Endodermal cell (in vitro differentiated cells): ENCODE measurements around the gene ANO9. TPM values are rescaled to one million over a fixed set of nuclear protein-coding genes. Genes with fewer than 3 reads are reported as not detected.

Source experiments
- DNase-seq: peaks from one replicate; pipeline ENCODE4 v3.0.0-alpha.2; 2017
- H3K27ac ChIP-seq: 2 replicates; pipeline ENCODE4 v1.5.1; 2013; ENCODE audit warnings: mild to moderate bottlenecking, low read depth, low read length, moderate library complexity
- H3K27me3 ChIP-seq: 2 replicates; pipeline ENCODE4 v1.6.1; 2013; ENCODE audit warnings: mild to moderate bottlenecking, low read length, moderate library complexity; ENCODE audit not compliant: insufficient read depth, control insufficient read depth, poor library complexity, severe bottlenecking
- H3K36me3 ChIP-seq: 2 replicates; pipeline ENCODE4 v1.7.0; 2013; ENCODE audit warnings: mild to moderate bottlenecking, low read length, moderate library complexity; ENCODE audit not compliant: control insufficient read depth, insufficient read depth
- H3K4me1 ChIP-seq: one replicate; pipeline ENCODE4 v1.7.0; 2013; ENCODE audit warnings: low read length; ENCODE audit not compliant: control insufficient read depth, insufficient read depth
- H3K4me3 ChIP-seq: 2 replicates; pipeline ENCODE4 v1.5.1; 2013; ENCODE audit warnings: mild to moderate bottlenecking, low read length, moderate library complexity
- H3K9ac ChIP-seq: 2 replicates; pipeline ENCODE4 v1.6.1; 2013; ENCODE audit warnings: mild to moderate bottlenecking, low read length, moderate library complexity; ENCODE audit not compliant: poor library complexity, severe bottlenecking; ENCODE audit errors: extremely low read depth
- H3K9me3 ChIP-seq: 2 replicates; pipeline ENCODE4 v1.6.1; 2013; ENCODE audit warnings: mild to moderate bottlenecking, low read length, moderate library complexity; ENCODE audit not compliant: control insufficient read depth
- H3K27ac Mint-ChIP-seq: 2 replicates; pipeline ENCODE4 v1.8.0; 2020; ENCODE audit warnings: mixed read lengths
- H3K27me3 Mint-ChIP-seq: 2 replicates; pipeline ENCODE4 v1.8.0; 2021; ENCODE audit warnings: mild to moderate bottlenecking, mixed read lengths; ENCODE audit not compliant: insufficient read depth
- H3K36me3 Mint-ChIP-seq: 2 replicates; pipeline ENCODE4 v1.8.0; 2020; ENCODE audit warnings: low read depth, mixed read lengths
- H3K4me1 Mint-ChIP-seq: 2 replicates; pipeline ENCODE4 v1.8.0; 2020; ENCODE audit warnings: mixed read lengths
- H3K4me3 Mint-ChIP-seq: 2 replicates; pipeline ENCODE4 v1.8.0; 2020; ENCODE audit warnings: mild to moderate bottlenecking, moderate library complexity, mixed read lengths
- H3K9me3 Mint-ChIP-seq: 2 replicates; pipeline ENCODE4 v1.8.0; 2020; ENCODE audit warnings: mild to moderate bottlenecking, mixed read lengths
- WGBS, 2 experiments: methylation state at CpG; one replicate each; pipeline versions ENCODE4 v1.1.5 to v1.1.7; 2013; ENCODE audit warnings: missing lambda C conversion rate in 2 of 2, mixed read lengths in 1 of 2; ENCODE audit not compliant: insufficient coverage in 1 of 2, insufficient read length in 1 of 2; 5-methylcytosine and 5-hydroxymethylcytosine counted together
- total RNA-seq, 2 donors: library from RNA; stranded (reverse); fragmentation: NEBNext Ultra II Directional in 1 of 2; extraction: Animal tissue kit (Norgen Biotek cat#: 25700) in 1 of 2; gene quantifications; 2 replicates in 1 of 2; 3 replicates in 1 of 2; pipeline ENCODE4 v1.2.1, GENCODE V29; 2021
- TF ChIP-seq, protein P1 (sequence below): fragments of 200-600 bp; sonication (generic); conservative IDR thresholded peaks from 2 replicates; pipeline ENCODE4 v1.5.0; 2021; ENCODE audit warnings: antibody characterized with exemption, mild to moderate bottlenecking

Gene ANO9
- total RNA-seq, 2 donors from 2014 or later: 16.8 to 17.8 TPM

DNA sequence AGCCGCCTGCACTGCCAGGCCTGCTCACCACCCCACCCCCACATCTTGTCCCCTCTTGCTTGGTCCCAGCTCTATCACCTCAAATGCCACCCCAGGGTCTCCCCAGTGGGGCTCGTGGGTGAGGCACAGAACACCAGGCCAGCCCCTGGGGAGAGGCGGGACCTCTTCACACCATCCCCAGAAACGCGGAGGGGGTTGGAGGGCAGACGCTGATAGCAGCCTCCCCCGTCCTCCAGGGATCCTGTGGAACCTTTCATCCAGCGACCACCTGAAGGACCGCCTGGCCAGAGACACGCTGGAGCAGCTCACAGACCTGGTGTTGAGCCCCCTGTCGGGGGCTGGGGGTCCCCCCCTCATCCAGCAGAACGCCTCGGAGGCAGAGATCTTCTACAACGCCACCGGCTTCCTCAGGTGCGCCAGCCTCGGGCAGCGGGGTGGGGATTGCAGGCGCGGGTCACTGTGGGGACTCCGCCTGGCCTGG is 42.0 kb downstream of the ANO9 start:
- Histone ChIP-seq H3K36me3 (no peaks in the 10 kb centered on the region), H3K4me3 (no peak overlapping the region), H3K27ac (no peak overlapping the region), H3K27me3 (no peaks in the 10 kb centered on the region), H3K4me1 (no peaks in the 10 kb centered on the region), H3K9ac (no peak overlapping the region), H3K9me3 (no peaks in the 10 kb centered on the region)
- TF ChIP-seq, protein P1, sequence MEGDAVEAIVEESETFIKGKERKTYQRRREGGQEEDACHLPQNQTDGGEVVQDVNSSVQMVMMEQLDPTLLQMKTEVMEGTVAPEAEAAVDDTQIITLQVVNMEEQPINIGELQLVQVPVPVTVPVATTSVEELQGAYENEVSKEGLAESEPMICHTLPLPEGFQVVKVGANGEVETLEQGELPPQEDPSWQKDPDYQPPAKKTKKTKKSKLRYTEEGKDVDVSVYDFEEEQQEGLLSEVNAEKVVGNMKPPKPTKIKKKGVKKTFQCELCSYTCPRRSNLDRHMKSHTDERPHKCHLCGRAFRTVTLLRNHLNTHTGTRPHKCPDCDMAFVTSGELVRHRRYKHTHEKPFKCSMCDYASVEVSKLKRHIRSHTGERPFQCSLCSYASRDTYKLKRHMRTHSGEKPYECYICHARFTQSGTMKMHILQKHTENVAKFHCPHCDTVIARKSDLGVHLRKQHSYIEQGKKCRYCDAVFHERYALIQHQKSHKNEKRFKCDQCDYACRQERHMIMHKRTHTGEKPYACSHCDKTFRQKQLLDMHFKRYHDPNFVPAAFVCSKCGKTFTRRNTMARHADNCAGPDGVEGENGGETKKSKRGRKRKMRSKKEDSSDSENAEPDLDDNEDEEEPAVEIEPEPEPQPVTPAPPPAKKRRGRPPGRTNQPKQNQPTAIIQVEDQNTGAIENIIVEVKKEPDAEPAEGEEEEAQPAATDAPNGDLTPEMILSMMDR: no peak
- H3K4me3 Mint-ChIP-seq: no peak overlapping the region
- H3K36me3 Mint-ChIP-seq: peaks cover 22% of the 10 kb centered on the region
- H3K4me1 Mint-ChIP-seq: peaks cover under 1% of the 10 kb centered on the region
- DNase-seq: no peak
- H3K27ac Mint-ChIP-seq: no peak overlapping the region
- H3K9me3 Mint-ChIP-seq: peaks cover 9% of the 10 kb centered on the region
- WGBS, 2 experiments: 89 to 92% methylated on average over 13 to 21 of the region's 21 CpGs
- H3K27me3 Mint-ChIP-seq: no peaks in the 10 kb centered on the region

DNA sequence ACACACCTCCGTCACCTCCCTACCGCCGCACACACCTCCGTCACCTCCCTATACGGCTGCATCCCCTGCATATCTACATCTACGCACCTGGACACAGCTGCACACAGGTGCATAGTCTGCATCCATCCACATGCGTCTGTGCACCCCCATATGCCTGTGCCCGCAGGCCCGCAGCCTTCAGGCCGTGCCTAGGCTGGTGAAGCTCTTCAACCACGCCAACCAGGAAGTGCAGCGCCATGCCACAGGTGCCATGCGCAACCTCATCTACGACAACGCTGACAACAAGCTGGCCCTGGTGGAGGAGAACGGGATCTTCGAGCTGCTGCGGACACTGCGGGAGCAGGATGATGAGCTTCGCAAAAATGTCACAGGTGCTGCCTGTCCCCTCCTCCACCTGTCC is 43.0 kb downstream of the ANO9 start:
- Mint-ChIP-seq H3K36me3 (peaks cover 15% of the 10 kb centered on the region), H3K4me1 (peaks cover 2% of the 10 kb centered on the region), H3K27ac (no peak overlapping the region), H3K27me3 (no peaks in the 10 kb centered on the region), H3K4me3 (no peak overlapping the region), H3K9me3 (peaks cover 9% of the 10 kb centered on the region)
- no peak for DNase-seq
- H3K4me1 ChIP-seq: no peaks in the 10 kb centered on the region
- WGBS, 2 experiments: 88 to 96% methylated on average over 12 to 20 of the region's 20 CpGs
- H3K36me3 ChIP-seq: no peaks in the 10 kb centered on the region
- TF ChIP-seq, protein P1: peak; percentile 15
- H3K27me3 ChIP-seq: no peaks in the 10 kb centered on the region
- no peak overlapping the region for H3K9ac ChIP-seq
- no peak overlapping the region for H3K27ac ChIP-seq
- H3K9me3 ChIP-seq: no peaks in the 10 kb centered on the region
- H3K4me3 ChIP-seq: no peak overlapping the region

- Histone ChIP-seq H3K4me3 (no peak overlapping the region), H3K9ac (no peak overlapping the region), H3K36me3 (no peaks in the 10 kb centered on the region), H3K27ac (no peak overlapping the region), H3K4me1 (no peaks in the 10 kb centered on the region), H3K27me3 (no peaks in the 10 kb centered on the region), H3K9me3 (no peaks in the 10 kb centered on the region)
- Mint-ChIP-seq H3K9me3 (peaks cover 9% of the 10 kb centered on the region), H3K27me3 (no peaks in the 10 kb centered on the region), H3K27ac (no peak overlapping the region), H3K4me1 (peaks cover 2% of the 10 kb centered on the region), H3K4me3 (no peak overlapping the region), H3K36me3 (peaks cover 15% of the 10 kb centered on the region)
- WGBS, 2 experiments: 70 to 78% methylated on average over 29 to 43 of the region's 43 CpGs
- DNase-seq: no peak
- TF ChIP-seq, protein P1: no peak
These were observed 44.8 kb downstream of the ANO9 start for GRCh38 chr11:396948-397548.
